HFF-Myc (cell line): ENCODE data around the gene ATG10.
A peak's percentile ranks its signal among the peaks of the same experiment; 100 is the strongest.
"Not testable (repeated sequence)": the region's sequence is repeated elsewhere in the genome, so short reads cannot be mapped to it uniquely, and the experiment has no call there.

Experiments used
- DNase-seq: peaks from one replicate; pipeline ENCODE4 v3.0.0-alpha.2; 2011; ENCODE audit warnings: low read depth; ENCODE audit errors: extremely low read depth
- H3K4me3 ChIP-seq: replicated peaks from 2 replicates; pipeline ENCODE4 v1.5.1; 2011; ENCODE audit warnings: low read depth, mild to moderate bottlenecking, control low read depth, low read length
- CTCF ChIP-seq: IDR thresholded peaks from 2 replicates; pipeline ENCODE4 v1.5.1; 2012; ENCODE audit warnings: mild to moderate bottlenecking, low read depth, low read length, control low read depth; ENCODE audit errors: missing control alignments

Gene ATG10

GRCh38 chr5:82023644-82024043, 51.8 kb downstream of the ATG10 start:
- TF ChIP-seq CTCF, result no peak
- peak; percentile 36 for DNase-seq
- H3K4me3 ChIP-seq, result no peak overlapping the region

- no peak for DNase-seq
- no peak overlapping the region for H3K4me3 ChIP-seq
- TF ChIP-seq CTCF, result no peak
Measured at GRCh38 chr5:82031220-82032119, 59.6 kb downstream of the ATG10 start.

GRCh38 chr5:82042894-82043293, 71.1 kb downstream of the ATG10 start:
- H3K4me3 ChIP-seq, DNase-seq: not testable (repeated sequence)

GRCh38 chr5:82044010-82044409, 72.2 kb downstream of the ATG10 start:
- DNase-seq, result no peak
- H3K4me3 ChIP-seq, result no peak overlapping the region
- no peak for TF ChIP-seq CTCF

GRCh38 chr5:82045554-82046275, 73.9 kb downstream of the ATG10 start:
- no peak overlapping the region for H3K4me3 ChIP-seq
- no peak for TF ChIP-seq CTCF
- DNase-seq, result peak; percentile 3

GRCh38 chr5:82046276-82046647, 74.4 kb downstream of the ATG10 start:
- no peak for TF ChIP-seq CTCF
- no peak overlapping the region for H3K4me3 ChIP-seq
- DNase-seq, result no peak

- H3K4me3 ChIP-seq, result no peak overlapping the region
- TF ChIP-seq CTCF, result no peak
- no peak for DNase-seq
Measured at GRCh38 chr5:82050955-82051354, 79.1 kb downstream of the ATG10 start.
